WTC11 (cell line): ENCODE data around the gene NEK11. TPM values are rescaled to one million over a fixed set of nuclear protein-coding genes. Genes with fewer than 3 reads are reported as not detected.

ENCODE experiments used
- ATAC-seq: fragments of 200-7000 bp; cut with Tn5 transposase; 2 replicates; pipeline ENCODE4 v1.10.0; 2021; ENCODE audit warnings: mild to moderate bottlenecking, moderate library complexity
- CTCF ChIA-PET: fragments of 300-600 bp; sonication (Branson Sonifier 250); formaldehyde crosslinking; loops from one replicate; lab custom pipeline; 2021; ENCODE audit warnings: antibody characterized with exemption; lab: Charles Lee
- POLR2A ChIA-PET: fragments of 350-600 bp; sonication (Branson Sonifier 250); formaldehyde crosslinking; loops from one replicate; lab custom pipeline; 2021; ENCODE audit warnings: antibody characterized with exemption; lab: Charles Lee
- DNase-seq: peaks from one replicate; pipeline ENCODE4 v3.0.0; 2021; ENCODE audit warnings: low spot score
- H3K27ac Mint-ChIP-seq: 2 replicates; pipeline ENCODE4 v1.8.0; 2021; ENCODE audit warnings: mixed read lengths
- H3K27me3 Mint-ChIP-seq: 2 replicates; pipeline ENCODE4 v1.8.0; 2021; ENCODE audit warnings: low read depth, mild to moderate bottlenecking, moderate library complexity, mixed read lengths
- H3K36me3 Mint-ChIP-seq: 2 replicates; pipeline ENCODE4 v1.8.0; 2021; ENCODE audit warnings: mixed read lengths
- H3K4me1 Mint-ChIP-seq: 2 replicates; pipeline ENCODE4 v1.8.0; 2022; ENCODE audit warnings: mixed read lengths
- H3K4me3 Mint-ChIP-seq: 2 replicates; pipeline ENCODE4 v1.8.0; 2021; ENCODE audit warnings: mild to moderate bottlenecking, moderate library complexity, mixed read lengths
- H3K9me3 Mint-ChIP-seq: 2 replicates; pipeline ENCODE4 v1.8.0; 2021; ENCODE audit warnings: mixed read lengths
- AFF4 ChIP-seq: sonication (generic); formaldehyde crosslinking; IDR thresholded peaks from 2 replicates; pipeline ENCODE4 v1.8.1; 2023; ENCODE audit warnings: mild to moderate bottlenecking, missing genetic modification reagents, borderline replicate concordance
- CBFB ChIP-seq: sonication (generic); formaldehyde crosslinking; IDR thresholded peaks from 2 replicates; pipeline ENCODE4 v1.8.1; 2022; ENCODE audit warnings: mild to moderate bottlenecking, low read depth, missing genetic modification reagents
- E2F1 ChIP-seq: sonication (generic); formaldehyde crosslinking; IDR thresholded peaks from 2 replicates; pipeline ENCODE4 v1.8.0; 2022; ENCODE audit warnings: mild to moderate bottlenecking, missing genetic modification reagents
- ELF4 ChIP-seq: sonication (generic); formaldehyde crosslinking; IDR thresholded peaks from 2 replicates; pipeline ENCODE4 v1.8.1; 2022; ENCODE audit warnings: low read depth, mild to moderate bottlenecking, moderate library complexity, missing genetic modification reagents
- EMX1 ChIP-seq: fragments of 250-450 bp; sonication (Bioruptor Pico); IDR thresholded peaks from 2 replicates; pipeline ENCODE4 v1.8.0; 2021; ENCODE audit warnings: mild to moderate bottlenecking
- ESRRA ChIP-seq: sonication (generic); formaldehyde crosslinking; IDR thresholded peaks from 2 replicates; pipeline ENCODE4 v1.8.1; 2022; ENCODE audit warnings: mild to moderate bottlenecking, missing genetic modification reagents, borderline replicate concordance
- FOXP4 ChIP-seq: sonication (generic); formaldehyde crosslinking; IDR thresholded peaks from 2 replicates; pipeline ENCODE4 v1.8.0; 2022; ENCODE audit warnings: mild to moderate bottlenecking, missing genetic modification reagents
- IRF2 ChIP-seq: sonication (generic); formaldehyde crosslinking; IDR thresholded peaks from 2 replicates; pipeline ENCODE4 v1.8.0; 2022; ENCODE audit warnings: low read depth, missing genetic modification reagents, borderline replicate concordance
- NFATC4 ChIP-seq: fragments of 250-450 bp; sonication (Bioruptor Pico); IDR thresholded peaks from 2 replicates; pipeline ENCODE4 v1.9.0; 2021; ENCODE audit warnings: mild to moderate bottlenecking
- RELA ChIP-seq: sonication (generic); formaldehyde crosslinking; IDR thresholded peaks from 2 replicates; pipeline ENCODE4 v1.8.1; 2022; ENCODE audit warnings: missing genetic modification reagents, mild to moderate bottlenecking, borderline replicate concordance
- SOX15 ChIP-seq: fragments of 250-450 bp; sonication (Bioruptor Pico); IDR thresholded peaks from 2 replicates; pipeline ENCODE4 v1.9.0; 2021; ENCODE audit warnings: mild to moderate bottlenecking
- TEAD1 ChIP-seq: sonication (generic); formaldehyde crosslinking; IDR thresholded peaks from 2 replicates; pipeline ENCODE4 v1.8.0; 2022; ENCODE audit warnings: mild to moderate bottlenecking, missing genetic modification reagents
- TP53 ChIP-seq: sonication (generic); formaldehyde crosslinking; IDR thresholded peaks from 2 replicates; pipeline ENCODE4 v1.8.1; 2023; ENCODE audit warnings: mild to moderate bottlenecking, missing genetic modification reagents
- USF1 ChIP-seq: sonication (generic); formaldehyde crosslinking; IDR thresholded peaks from 2 replicates; pipeline ENCODE4 v1.8.0; 2022; ENCODE audit warnings: mild to moderate bottlenecking, missing genetic modification reagents
- ZBTB21 ChIP-seq: sonication (generic); formaldehyde crosslinking; IDR thresholded peaks from 2 replicates; pipeline ENCODE4 v1.8.1; 2023; ENCODE audit warnings: mild to moderate bottlenecking, missing genetic modification reagents, borderline replicate concordance
- ZNF232 ChIP-seq: sonication (generic); formaldehyde crosslinking; IDR thresholded peaks from 2 replicates; pipeline ENCODE4 v1.8.0; 2022; ENCODE audit warnings: mild to moderate bottlenecking, missing genetic modification reagents
- ZNF263 ChIP-seq: sonication (generic); formaldehyde crosslinking; IDR thresholded peaks from 2 replicates; pipeline ENCODE4 v1.8.1; 2022; ENCODE audit warnings: low read depth, mild to moderate bottlenecking, moderate library complexity, missing genetic modification reagents
- ZNF317 ChIP-seq: sonication (generic); formaldehyde crosslinking; IDR thresholded peaks from 2 replicates; pipeline ENCODE4 v1.8.1; 2023; ENCODE audit warnings: low read depth, mild to moderate bottlenecking, moderate library complexity, missing genetic modification reagents, borderline replicate concordance
- ZNF423 ChIP-seq: fragments of 250-450 bp; sonication (Bioruptor Pico); IDR thresholded peaks from 2 replicates; pipeline ENCODE4 v2.1.2; 2022; ENCODE audit warnings: mild to moderate bottlenecking, moderate library complexity
- ZNF425 ChIP-seq: fragments of 250-450 bp; sonication (Bioruptor Pico); conservative IDR thresholded peaks from 2 replicates; pipeline ENCODE4 v1.9.0; 2021; ENCODE audit warnings: mild to moderate bottlenecking
- ZNF671 ChIP-seq: fragments of 250-450 bp; sonication (Bioruptor Pico); IDR thresholded peaks from 2 replicates; pipeline ENCODE4 v1.8.0; 2021; ENCODE audit warnings: mild to moderate bottlenecking
- total RNA-seq: library from RNA; stranded (reverse); gene quantifications from 3 replicates; pipeline ENCODE4 v1.2.3, GENCODE V29; 2021

Gene NEK11
- total RNA-seq, 1 experiment from 2014 or later: 1.6 TPM

- no peak for TF ChIP-seq FOXP4 (CRISPR knock-in tag)
- no peak for TF ChIP-seq TEAD1 (CRISPR knock-in tag)
- no peak for TF ChIP-seq ZNF232 (CRISPR knock-in tag)
- TF ChIP-seq ELF4 (CRISPR knock-in tag): no peak
- no peak for TF ChIP-seq IRF2 (CRISPR knock-in tag)
- TF ChIP-seq RELA (CRISPR knock-in tag): no peak
Measured at GRCh38 chr3:131304890-131305289, 278.2 kb downstream of the NEK11 start (continued).

- Mint-ChIP-seq H3K9me3 (no peaks in the 10 kb centered on the region), H3K4me3 (no peak overlapping the region), H3K27ac (no peak overlapping the region), H3K27me3 (peaks cover 3% of the 10 kb centered on the region; the same call in 1 of the 2 replicates), H3K36me3 (no peaks in the 10 kb centered on the region), H3K4me1 (peaks cover 2% of the 10 kb centered on the region; the same call in 1 of the 2 replicates)
- ChIA-PET CTCF (no interaction called here), POLR2A (no interaction called here)
- TF ChIP-seq ZNF423 (CRISPR knock-in tag): no peak
- no peak for TF ChIP-seq CBFB (CRISPR knock-in tag)
- TF ChIP-seq USF1: no peak
- no peak for TF ChIP-seq ZNF671
- TF ChIP-seq EMX1 (CRISPR knock-in tag): no peak
- TF ChIP-seq IRF2 (CRISPR knock-in tag): no peak
- TF ChIP-seq SOX15 (CRISPR knock-in tag): no peak
- TF ChIP-seq NFATC4 (CRISPR knock-in tag): no peak
- TF ChIP-seq TEAD1 (CRISPR knock-in tag): no peak
- no peak for TF ChIP-seq ZNF425 (CRISPR knock-in tag)
- no peak for TF ChIP-seq TP53 (CRISPR knock-in tag)
- no peak for TF ChIP-seq ZNF317
- TF ChIP-seq E2F1 (CRISPR knock-in tag): no peak
- TF ChIP-seq ESRRA (CRISPR knock-in tag): no peak
- no peak for TF ChIP-seq ZNF263 (CRISPR knock-in tag)
- TF ChIP-seq ZNF232 (CRISPR knock-in tag): no peak
- ATAC-seq: no peak
- no peak for DNase-seq
Measured at GRCh38 chr3:131306242-131306641, 279.6 kb downstream of the NEK11 start.

- no peak overlapping the region for H3K27ac Mint-ChIP-seq
- H3K4me3 Mint-ChIP-seq: no peak overlapping the region
- H3K4me1 Mint-ChIP-seq: peaks cover 7% of the 10 kb centered on the region
- H3K9me3 Mint-ChIP-seq: no peaks in the 10 kb centered on the region
- DNase-seq: no peak
- ATAC-seq: no peak
- CTCF ChIA-PET: no interaction called here
- no peaks in the 10 kb centered on the region; the same call in 1 of the 2 replicates for H3K27me3 Mint-ChIP-seq
- H3K36me3 Mint-ChIP-seq: no peaks in the 10 kb centered on the region
- POLR2A ChIA-PET: no interaction called here
- TF ChIP-seq ZBTB21 (CRISPR knock-in tag) (no peak), ZNF263 (CRISPR knock-in tag) (no peak), AFF4 (no peak), ZNF671 (no peak)
Measured at GRCh38 chr3:131314318-131314717, 287.6 kb downstream of the NEK11 start.
